GM21526 (cell line): Measurements from ENCODE around the gene TRMT10B.
A peak's percentile ranks its signal among the peaks of the same experiment; 100 is the strongest.
"Not testable (repeated sequence)": the region's sequence is repeated elsewhere in the genome, so short reads cannot be mapped to it uniquely, and the experiment has no call there.

Experiments used
- ATAC-seq: cut with Tn5 transposase; IDR thresholded peaks from one replicate; pipeline ENCODE4 v1.9.1; 2021; ENCODE audit warnings: moderate library complexity; ENCODE audit not compliant: unreplicated experiment, low FRiP score

The TRMT10B gene

DNA sequence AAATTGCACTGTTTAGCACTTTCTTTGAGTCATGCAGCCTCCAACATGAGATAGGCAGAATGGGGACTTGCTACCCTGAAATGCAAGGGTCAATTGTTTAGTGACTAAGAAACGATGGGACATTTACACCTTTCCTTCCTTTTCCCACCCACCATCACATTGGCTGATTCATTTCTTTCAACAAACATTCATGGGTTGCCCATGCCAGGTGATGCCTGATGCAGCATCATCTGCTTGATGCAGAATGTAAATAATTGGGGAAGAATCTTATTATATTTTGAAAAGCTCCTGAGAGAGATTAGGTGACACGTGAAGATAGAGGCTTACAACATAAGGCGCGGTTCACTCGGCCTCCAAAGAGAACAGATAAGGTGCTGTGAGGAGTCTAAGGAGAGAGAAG, 4.5 kb upstream of the TRMT10B start:
- no peak for ATAC-seq

DNA sequence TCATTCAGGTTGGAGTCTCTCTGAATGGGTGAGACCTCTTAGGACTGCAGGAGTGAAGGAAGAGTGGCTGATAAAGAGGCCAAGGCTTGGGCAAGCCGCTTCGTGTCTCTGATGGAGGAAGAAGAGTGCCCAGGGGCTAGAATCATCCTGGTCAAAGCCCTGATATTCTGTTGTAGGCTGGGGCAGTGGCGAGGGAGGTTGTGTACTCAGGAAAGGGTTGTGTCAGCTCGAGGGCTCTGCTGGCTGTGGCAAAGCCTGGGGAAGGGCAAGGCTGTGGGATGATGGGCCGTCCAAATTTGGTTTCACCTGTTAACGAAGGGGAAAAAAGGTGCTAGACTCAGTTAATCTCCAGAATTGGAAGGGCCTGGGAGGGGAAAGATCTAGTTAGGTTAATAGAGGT, 2.4 kb upstream of the TRMT10B start:
- ATAC-seq, result no peak

DNA sequence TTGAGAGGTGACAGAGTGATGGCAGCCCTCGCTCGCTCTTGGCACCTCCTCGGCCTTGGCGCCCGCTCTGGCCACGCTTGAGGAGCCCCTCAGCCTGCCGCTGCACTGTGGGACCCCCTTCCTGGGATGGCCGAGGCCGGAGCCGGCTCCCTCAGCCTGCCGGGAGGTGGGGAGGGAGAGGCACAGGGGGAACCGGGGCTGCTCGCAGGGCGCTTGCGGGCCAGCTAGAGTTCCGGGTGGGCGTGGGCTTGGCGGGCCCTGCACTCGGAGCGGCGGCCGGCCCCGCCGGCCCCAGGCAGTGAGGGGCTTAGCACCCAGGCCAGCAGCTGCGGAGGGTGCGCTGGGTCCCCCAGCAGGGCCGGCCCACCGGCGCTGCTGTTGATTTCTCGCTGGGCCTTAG, 1.9 kb upstream of the TRMT10B start:
- not testable (repeated sequence) for ATAC-seq

DNA sequence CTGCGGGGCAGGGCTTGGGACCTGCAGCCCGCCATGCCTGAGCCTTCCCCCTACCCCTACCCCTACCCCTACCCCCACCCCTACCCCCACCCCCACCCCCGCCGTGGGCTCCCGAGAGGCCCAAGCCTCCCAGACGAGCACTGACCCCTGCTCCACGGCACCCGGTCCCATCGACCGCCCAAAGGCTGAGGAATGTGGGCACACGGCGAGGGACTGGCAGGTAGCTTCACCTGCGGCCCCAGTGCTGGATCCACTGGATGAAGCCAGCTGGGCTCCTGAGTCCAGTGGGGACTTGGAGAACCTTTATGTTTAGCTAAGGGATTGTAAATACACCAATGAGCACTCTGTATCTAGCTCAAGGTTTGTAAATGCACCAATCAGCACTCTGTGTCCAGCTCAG, 1.5 kb upstream of the TRMT10B start:
- ATAC-seq, result not testable (repeated sequence)

DNA sequence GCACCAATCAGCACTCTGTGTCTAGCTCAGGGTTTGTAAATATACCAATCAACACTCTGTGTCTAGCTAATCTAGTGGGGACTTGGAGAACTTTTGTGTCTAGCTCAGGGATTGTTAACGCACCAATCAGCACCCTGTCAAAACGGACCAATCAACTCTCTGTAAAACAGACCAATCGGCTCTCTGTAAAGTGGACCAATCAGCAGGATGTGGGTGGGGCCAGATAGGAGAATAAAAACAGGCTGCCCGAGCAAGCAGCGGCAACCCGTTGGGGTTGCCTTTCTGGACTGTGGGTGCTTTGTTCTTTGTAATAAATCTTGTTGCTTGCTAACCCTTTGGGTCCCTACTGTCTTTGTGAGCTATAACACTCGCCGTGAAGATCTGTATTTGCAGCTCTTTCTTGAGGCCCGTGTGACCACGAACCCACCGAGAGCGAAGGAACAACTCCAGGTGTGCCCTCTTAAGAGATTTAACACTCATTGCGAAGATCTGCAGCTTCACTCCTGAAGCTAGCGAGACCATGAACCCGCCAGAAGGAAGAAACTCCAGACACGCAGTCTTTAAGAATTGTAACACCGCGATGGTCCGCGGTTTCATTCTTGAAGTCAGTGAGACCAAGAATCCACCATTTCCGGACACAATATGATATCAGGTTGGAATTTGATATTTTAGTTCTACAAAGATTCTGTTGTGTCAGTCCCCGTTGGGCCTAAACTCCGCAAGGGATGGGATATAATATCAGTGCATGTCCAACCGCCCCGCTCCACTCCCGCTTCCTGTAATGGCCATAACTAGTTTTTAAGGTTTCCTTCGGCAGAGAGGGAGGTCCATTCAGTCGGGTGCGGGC, 740 bp upstream of the TRMT10B start:
- no peak for ATAC-seq

DNA sequence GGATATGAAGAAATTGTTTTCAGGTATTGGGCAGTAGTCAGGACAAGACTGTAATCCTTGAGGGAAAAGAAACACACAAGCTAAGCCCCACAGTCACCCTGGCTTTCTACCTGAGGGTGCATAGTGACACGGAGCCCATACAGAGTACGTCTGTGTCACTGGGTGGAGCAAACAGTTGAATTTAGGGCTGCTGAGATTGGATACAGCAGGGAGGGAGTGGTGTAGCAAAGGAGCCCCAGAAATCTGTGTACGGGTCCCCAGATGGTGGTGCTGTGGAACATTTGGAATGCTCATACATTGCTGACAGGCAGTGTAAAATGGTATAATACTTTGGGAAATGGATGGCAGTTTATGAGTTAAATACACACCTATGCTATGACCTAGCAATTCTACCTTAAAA, 5.1 kb downstream of the TRMT10B start:
- ATAC-seq, result no peak

DNA sequence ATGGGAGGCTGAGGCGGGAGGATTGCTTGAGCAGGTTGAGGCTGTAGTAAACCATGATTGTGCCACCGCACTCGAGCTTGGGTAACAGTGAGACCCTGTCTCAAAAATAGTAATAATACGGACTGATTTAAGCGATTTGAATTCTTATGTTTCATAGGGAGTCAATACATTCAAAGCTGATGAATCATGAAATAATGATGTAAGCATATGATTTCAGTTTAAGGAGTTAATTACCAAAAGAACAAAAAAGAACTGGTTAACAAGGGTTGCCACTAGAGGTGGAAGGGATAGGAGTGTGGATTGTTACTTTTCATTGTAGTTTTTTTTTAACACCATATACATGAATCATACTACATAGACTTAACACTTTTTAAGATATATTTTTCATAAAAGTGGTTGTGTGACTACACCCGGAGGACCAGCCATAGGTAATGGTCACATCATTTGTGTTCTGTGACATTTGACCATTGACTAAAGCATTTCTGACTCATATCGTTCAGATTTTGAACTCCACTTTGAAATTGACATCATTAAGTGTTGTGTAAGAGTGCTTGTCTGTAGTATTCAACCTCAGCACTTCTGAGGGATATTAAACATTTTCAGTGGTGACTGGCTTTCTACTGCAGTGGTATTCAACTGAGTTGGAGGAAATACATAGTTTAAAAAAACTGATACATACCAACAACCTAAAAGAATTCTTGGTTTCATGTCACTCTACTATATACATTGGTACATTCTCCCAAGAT, 7.0 kb downstream of the TRMT10B start:
- no peak for ATAC-seq

DNA sequence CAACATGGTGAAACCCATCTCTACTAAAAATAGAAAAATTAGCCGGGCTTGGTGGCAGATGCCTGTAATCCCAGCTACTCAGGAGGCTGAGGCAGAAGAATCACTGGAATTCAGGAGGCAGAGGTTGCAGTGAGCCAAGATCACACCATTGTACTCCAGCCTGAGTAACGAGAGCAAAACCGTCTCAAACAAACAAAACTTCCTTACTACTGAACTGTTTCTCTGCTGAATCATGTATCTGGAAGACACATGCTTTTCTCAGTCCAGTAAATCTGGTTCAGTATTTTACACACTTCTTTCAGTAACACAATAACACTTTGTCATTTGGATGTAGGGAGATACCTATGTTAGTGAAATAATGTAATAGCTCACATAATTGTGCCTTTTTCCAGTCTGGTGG, 7.9 kb downstream of the TRMT10B start:
- no peak for ATAC-seq

DNA sequence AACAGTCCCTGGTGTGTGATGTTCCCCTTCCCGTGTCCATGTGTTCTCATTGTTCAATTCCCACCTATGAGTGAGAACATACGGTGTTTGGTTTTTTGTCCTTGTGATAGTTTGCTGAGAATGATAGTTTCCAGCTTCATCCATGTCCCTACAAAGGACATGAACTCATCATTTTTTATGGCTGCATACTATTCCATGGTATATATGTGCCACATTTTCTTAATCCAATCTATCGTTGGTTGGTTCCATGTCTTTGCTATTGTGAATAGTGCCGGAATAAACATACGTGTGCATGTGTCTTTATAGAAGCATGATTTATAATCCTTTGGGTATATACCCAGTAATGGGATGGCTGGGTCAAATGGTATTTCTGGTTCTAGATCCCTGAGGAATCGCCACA, 11.7 kb downstream of the TRMT10B start:
- ATAC-seq, result not testable (repeated sequence)

DNA sequence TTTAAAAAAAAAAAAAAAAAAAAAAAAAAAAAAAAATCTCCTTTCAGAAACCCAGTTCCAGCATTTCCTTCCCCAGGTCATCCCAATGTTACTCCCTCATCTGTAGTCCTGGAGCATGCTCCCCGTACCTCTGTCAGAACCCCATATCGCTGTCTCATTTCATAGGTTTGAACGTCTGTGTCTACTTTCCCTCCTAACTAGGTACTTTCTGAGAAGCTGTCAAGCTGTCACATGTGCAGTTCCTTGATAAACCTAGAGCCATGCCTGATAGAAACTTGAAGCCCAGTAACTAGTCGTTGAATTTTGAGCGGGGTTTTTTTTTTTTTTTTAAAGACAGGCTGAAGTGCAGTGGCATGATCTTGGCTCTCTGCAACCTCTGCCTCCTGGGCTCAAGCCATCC, 15.7 kb downstream of the TRMT10B start:
- ATAC-seq, result no peak

DNA sequence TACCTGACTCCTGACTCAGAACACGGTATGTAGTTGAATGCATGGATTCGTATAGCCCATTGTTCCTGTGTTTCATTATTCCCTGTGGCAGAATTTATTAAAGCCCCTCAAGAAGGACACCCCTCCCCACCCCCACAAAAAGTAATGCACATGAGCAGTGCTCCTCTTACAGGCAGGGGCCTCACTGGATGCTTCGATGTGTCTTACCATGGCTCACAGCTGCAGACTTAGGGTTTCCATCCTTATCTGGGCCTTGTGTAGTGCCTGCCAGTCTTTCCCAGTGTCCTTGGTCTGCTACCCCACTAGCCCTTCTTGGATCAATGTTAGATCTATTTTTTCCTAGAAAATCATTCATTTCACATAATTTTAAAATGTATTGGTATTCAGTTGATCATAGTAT, 16.4 kb downstream of the TRMT10B start:
- no peak for ATAC-seq

DNA sequence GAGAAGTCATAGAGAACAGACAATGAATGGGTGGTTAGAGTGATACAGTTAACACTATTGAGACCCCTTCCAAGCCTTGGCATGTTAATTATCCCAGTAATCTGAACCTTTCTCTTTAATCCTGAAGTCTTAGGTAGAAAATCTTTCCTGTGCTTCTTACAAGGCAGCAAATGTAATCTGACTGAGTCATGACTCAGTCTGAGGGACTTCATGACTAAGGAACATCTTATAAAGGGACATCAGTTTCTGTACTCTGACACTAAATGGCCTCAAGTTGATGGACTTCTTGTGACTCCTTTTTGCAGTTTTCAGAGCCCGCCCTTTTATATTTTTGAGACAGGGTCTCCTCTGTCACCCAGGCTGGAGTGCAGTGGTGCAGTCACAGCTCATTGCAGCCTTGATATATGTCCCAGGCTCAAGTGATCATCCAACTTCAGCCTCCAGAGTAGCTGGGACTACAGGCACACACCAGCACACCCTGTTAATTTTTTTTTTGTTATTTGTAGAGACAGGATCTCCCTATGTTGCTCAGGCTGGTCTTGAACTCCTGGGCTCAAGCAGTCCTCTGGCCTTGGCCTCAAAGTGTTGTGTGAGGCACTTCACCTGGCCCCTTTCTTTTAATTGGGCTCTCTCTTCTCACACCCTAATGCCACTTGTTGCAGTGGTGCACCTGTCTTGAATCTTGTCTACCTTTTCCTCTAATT, 21.8 kb downstream of the TRMT10B start:
- no peak for ATAC-seq

DNA sequence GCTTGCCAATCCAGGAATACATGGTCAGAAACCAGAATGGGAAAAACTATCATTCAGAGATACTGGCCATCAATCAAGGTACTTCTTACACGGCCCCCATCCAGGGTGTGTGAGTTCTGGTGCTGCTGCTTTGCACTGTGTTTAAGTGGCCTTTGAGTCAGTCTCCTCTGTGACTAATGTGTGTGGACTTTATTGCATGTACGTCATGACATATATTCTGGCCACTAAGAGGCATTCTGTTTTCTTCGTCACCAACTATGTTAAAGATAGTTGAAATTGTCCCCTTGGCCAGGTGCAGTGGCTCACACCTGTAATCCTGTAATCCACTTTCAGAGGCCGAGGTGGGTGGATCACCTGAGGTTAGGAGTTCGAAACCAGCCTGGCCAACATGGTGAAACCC, 22.7 kb downstream of the TRMT10B start:
- no peak for ATAC-seq

DNA sequence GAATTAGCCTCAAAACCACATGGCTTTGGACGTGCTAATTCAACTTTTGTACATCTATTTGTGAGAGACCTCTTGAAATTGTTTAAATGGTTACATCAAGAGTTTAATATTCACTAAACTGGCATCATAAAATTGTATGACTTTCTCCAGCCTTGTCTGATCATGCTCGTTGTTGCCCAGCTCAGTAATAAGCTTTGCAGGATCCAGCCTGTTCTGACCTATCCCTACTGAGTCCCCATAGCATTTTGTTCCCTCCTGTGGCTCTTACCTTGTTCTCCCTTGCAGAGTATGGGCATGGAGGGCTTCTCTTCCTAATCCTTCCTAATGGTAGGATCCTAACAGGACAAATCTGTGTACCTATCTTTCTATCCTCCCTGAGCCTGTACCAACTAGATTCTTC, 24.9 kb downstream of the TRMT10B start:
- no peak for ATAC-seq

DNA sequence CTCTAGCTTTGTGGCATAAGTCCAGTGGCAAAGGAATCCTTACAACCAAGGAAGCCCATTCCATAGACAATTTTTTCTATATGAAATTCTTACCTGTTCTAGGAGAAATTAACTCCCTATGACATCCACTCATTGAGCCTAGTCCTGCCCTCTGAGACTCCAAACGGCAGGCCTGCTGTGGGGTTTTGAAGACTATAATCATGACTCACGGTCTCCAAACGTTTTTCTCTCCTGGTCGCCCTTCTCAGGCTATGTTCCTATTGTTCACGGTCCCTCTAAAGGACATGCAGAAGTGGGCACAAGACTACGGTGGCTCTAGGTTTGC, 30.6 kb downstream of the TRMT10B start:
- no peak for ATAC-seq

DNA sequence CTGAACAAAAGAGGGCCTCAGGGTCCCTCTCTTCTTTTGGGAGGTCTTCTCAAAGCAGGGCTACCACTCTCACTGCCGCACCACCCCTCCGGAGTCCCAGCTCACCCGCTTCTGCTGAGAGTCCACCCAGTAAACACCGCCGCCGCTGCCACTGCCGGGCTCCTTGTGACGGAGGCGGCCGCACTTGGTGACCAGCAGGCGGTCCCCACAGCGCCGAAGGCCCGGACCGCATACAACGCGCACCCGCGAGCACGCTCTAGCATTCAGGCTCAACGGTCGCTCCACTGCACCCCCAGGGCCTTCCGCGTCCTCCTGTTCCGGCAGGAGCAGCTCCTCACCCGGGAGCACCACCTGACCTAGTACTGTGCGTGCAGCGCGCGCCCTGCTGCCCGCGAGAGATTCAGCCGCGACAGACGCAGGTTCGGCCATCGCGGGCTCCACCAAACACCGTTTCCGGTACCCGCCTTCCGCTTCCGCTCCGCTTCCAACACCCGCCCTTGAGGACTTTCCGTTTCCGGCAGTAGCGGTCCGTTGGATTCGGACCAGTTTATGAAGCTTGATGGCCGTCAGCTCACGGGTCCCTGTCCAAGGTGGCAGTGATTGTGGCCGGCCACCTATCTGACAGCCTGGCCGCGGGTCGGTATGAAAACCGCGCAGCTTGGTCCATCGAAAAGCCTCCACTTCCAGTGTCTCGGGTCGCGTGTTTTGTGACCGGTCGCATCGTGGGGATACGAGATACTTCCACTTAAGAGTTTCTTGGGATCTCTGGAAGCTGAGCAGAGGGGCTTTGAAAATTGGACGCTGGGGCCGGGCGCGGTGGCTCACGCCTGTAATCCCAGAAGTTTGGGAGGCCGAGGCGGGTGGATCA, 31.2 kb downstream of the TRMT10B start, which contains the start of gene EXOSC3:
Gene EXOSC3, minus strand, starts transcription at position 449 of the 868 bp plus-strand sequence. Its CDS starts 20 bp downstream, at position 429.
- ATAC-seq, result peak; percentile 85

DNA sequence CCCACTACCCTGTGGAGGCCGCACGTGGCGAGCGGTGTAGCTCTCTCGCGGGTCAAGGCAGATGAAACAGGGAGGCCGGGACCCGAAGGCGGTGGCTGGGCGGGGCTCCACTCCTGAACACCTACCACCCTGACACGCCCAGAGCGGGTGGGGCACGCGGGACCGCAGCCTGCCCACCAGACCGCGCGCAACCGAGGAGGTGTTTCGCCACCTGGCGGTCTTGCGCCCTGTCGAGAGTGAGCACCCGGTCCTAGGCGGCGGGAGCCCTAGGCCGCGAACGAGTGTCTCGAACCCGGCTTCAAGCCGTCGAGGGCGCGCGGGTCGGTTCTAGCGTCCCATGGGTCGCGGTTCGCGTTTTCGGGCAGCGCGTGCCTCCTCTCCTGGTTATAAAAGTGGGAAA, 33.5 kb downstream of the TRMT10B start:
- no peak for ATAC-seq

DNA sequence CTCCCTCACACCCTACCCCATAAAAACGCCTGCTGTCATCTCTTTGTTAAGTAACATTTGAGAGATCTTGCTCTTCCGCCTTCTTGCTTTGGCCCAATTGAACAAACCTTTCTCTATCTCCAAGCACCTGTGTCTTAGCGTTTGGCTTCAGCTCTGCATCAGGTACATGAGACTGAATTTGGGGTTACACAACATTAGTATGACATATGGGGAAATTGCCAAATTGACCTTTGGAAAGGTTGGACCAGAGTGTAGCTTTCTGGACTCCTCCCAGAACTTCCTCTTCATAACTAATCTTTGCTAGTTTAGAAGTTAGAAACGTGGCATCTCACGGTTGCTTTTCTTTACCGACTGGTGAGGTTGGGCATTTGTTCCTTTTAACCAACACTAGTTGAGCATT, 34.7 kb downstream of the TRMT10B start:
- no peak for ATAC-seq

DNA sequence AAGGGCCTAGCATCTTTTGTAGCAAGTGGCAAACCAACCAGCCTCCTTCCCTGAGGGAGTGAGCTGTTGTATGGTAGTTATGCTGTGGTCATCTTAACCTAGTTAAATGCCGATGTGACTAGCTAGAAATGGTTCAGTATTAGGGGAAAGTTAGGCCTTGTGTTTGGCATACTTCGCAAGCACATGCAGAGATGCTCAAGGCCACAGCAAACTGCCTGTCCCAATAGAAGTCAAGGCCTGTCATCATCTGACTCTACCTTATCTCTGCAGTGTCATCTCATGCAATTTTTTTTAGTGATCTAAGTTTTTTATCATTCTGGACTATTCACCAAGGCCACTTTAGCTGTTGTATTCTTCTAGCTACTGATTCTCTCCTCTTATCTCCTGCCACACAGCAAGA, 36.5 kb downstream of the TRMT10B start:
- ATAC-seq, result no peak

DNA sequence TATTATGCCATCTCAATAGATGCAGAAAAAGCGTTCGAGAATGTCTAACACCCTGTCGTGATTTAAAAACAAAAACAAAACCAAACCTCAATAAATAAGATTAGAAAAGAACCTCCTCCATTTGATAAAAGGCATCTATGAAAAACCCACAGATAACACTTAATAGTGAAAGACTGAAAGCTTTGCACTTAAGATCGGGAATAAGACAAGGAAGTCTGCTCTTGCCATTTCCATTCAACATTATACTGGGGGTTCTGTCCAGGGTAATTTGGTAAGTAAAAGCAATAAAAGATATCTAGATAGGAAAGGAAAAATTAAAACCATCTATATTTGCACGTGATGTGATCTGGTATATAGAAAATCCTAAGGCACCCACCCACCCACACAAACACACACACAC, 38.5 kb downstream of the TRMT10B start:
- no peak for ATAC-seq
